ENCODE data around the gene ACHE.
"Not testable (repeated sequence)": the region's sequence is repeated elsewhere in the genome, so short reads cannot be mapped to it uniquely, and the experiment has no call there.

- TF ChIP-seq, protein P1, sequence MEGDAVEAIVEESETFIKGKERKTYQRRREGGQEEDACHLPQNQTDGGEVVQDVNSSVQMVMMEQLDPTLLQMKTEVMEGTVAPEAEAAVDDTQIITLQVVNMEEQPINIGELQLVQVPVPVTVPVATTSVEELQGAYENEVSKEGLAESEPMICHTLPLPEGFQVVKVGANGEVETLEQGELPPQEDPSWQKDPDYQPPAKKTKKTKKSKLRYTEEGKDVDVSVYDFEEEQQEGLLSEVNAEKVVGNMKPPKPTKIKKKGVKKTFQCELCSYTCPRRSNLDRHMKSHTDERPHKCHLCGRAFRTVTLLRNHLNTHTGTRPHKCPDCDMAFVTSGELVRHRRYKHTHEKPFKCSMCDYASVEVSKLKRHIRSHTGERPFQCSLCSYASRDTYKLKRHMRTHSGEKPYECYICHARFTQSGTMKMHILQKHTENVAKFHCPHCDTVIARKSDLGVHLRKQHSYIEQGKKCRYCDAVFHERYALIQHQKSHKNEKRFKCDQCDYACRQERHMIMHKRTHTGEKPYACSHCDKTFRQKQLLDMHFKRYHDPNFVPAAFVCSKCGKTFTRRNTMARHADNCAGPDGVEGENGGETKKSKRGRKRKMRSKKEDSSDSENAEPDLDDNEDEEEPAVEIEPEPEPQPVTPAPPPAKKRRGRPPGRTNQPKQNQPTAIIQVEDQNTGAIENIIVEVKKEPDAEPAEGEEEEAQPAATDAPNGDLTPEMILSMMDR (IDR thresholded peaks at IDR 0.05; ENCODE audit: low read depth, low read length): not testable (repeated sequence)
- TF ChIP-seq EZH2phosphoT487 (IDR thresholded peaks at IDR 0.05; ENCODE audit: low read depth): not testable (repeated sequence)
These were observed 14.8 kb upstream of the ACHE start for GRCh38 chr7:100910443-100910842.

Measured in OCI-LY3 (cell line).